Measurements from ENCODE around the gene NTM.

GRCh38 chr11:131681920-131682319 is 311.5 kb downstream of the NTM start:
- no peak for TF ChIP-seq EZH2 (IDR thresholded peaks at IDR 0.05; ENCODE audit: borderline replicate concordance, insufficient read depth, low read length, poor library complexity, severe bottlenecking)
- no peak for TF ChIP-seq CTCF (IDR thresholded peaks at IDR 0.05; ENCODE audit: poor library complexity, severe bottlenecking)
- TF ChIP-seq REST (IDR thresholded peaks at IDR 0.05; ENCODE audit: borderline replicate concordance) = no peak
- no peak for TF ChIP-seq EP300 (conservative IDR thresholded peaks at IDR 0.05; ENCODE audit: poor library complexity, severe bottlenecking)
- no peak for TF ChIP-seq TAF1 (IDR thresholded peaks at IDR 0.05; ENCODE audit: low read depth)
- TF ChIP-seq SMC3 (conservative IDR thresholded peaks at IDR 0.05; ENCODE audit: poor library complexity) = no peak
- no peak for TF ChIP-seq POLR2AphosphoS5 (IDR thresholded peaks at IDR 0.05)

All from neural cell (in vitro differentiated cells).